Nephron (organoid): ENCODE data around the gene PROC.
A peak's percentile ranks its signal among the peaks of the same experiment; 100 is the strongest.

ENCODE experiments used
- H3K27ac Mint-ChIP-seq, 3 experiments: 2 replicates each; pipeline ENCODE4 v1.8.0; 2020; ENCODE audit warnings: mixed read lengths in 3 of 3, mild to moderate bottlenecking in 2 of 3, moderate library complexity in 1 of 3
- H3K27me3 Mint-ChIP-seq: 2 replicates; pipeline ENCODE4 v1.8.0; 2021; ENCODE audit warnings: low read depth, mild to moderate bottlenecking, moderate library complexity, mixed read lengths
- H3K36me3 Mint-ChIP-seq: 2 replicates; pipeline ENCODE4 v1.8.0; 2020; ENCODE audit warnings: low read depth, mixed read lengths
- H3K4me1 Mint-ChIP-seq: 2 replicates; pipeline ENCODE4 v1.8.0; 2020; ENCODE audit warnings: mixed read lengths
- H3K4me3 Mint-ChIP-seq, 3 experiments: 2 replicates each; pipeline ENCODE4 v1.8.0; 2020; ENCODE audit warnings: mild to moderate bottlenecking in 3 of 3, mixed read lengths in 3 of 3, moderate library complexity in 2 of 3
- H3K9me3 Mint-ChIP-seq: 2 replicates; pipeline ENCODE4 v1.8.0; 2020; ENCODE audit warnings: mixed read lengths
- CTCF ChIP-seq, 3 experiments: fragments of 200-600 bp; sonication (generic); IDR thresholded peaks; one replicate each; pipeline ENCODE4 v1.5.0; 2021; ENCODE audit warnings: antibody characterized with exemption in 3 of 3; ENCODE audit not compliant: unreplicated experiment in 3 of 3

PROC gene

GRCh38 chr2:127463155-127463991 is 45.1 kb downstream of the PROC start:
- no peaks in the 10 kb centered on the region for H3K9me3 Mint-ChIP-seq
- no peak overlapping the region for H3K4me3 Mint-ChIP-seq
- H3K27ac Mint-ChIP-seq = peak overlapping the region; percentile 25 to 74 (median 64)
- peaks cover 14% of the 10 kb centered on the region for H3K36me3 Mint-ChIP-seq
- TF ChIP-seq CTCF (IDR thresholded peaks at IDR 0.05; ENCODE audit: unreplicated experiment in 3 of 3) = no peak
- no peaks in the 10 kb centered on the region for H3K27me3 Mint-ChIP-seq
- H3K4me1 Mint-ChIP-seq = peaks cover 37% of the 10 kb centered on the region

- TF ChIP-seq CTCF (IDR thresholded peaks at IDR 0.05; ENCODE audit: unreplicated experiment in 3 of 3) = no peak
- H3K27me3 Mint-ChIP-seq = no peaks in the 10 kb centered on the region
- H3K9me3 Mint-ChIP-seq = no peaks in the 10 kb centered on the region
- peaks cover 22% of the 10 kb centered on the region for H3K36me3 Mint-ChIP-seq
- peak overlapping the region; percentile 73 to 85 (median 84) for H3K27ac Mint-ChIP-seq
- H3K4me1 Mint-ChIP-seq = peaks cover 37% of the 10 kb centered on the region
- H3K4me3 Mint-ChIP-seq = no peak overlapping the region
These were observed 46.4 kb downstream of the PROC start for GRCh38 chr2:127464470-127465257.

- no peaks in the 10 kb centered on the region for H3K27me3 Mint-ChIP-seq
- H3K9me3 Mint-ChIP-seq = no peaks in the 10 kb centered on the region
- H3K27ac Mint-ChIP-seq = peak overlapping the region; percentile 40 to 84 (median 78)
- peaks cover 22% of the 10 kb centered on the region for H3K36me3 Mint-ChIP-seq
- H3K4me3 Mint-ChIP-seq = no peak overlapping the region
- TF ChIP-seq CTCF (IDR thresholded peaks at IDR 0.05; ENCODE audit: unreplicated experiment in 3 of 3) = no peak
- H3K4me1 Mint-ChIP-seq = peaks cover 37% of the 10 kb centered on the region
These were observed 47.0 kb downstream of the PROC start for GRCh38 chr2:127465258-127465657.

- TF ChIP-seq CTCF (IDR thresholded peaks at IDR 0.05; ENCODE audit: unreplicated experiment in 3 of 3) = no peak
- no peak overlapping the region for H3K27ac Mint-ChIP-seq
- no peak overlapping the region for H3K4me3 Mint-ChIP-seq
These were observed 50.8 kb downstream of the PROC start for GRCh38 chr2:127469051-127469450.

DNA sequence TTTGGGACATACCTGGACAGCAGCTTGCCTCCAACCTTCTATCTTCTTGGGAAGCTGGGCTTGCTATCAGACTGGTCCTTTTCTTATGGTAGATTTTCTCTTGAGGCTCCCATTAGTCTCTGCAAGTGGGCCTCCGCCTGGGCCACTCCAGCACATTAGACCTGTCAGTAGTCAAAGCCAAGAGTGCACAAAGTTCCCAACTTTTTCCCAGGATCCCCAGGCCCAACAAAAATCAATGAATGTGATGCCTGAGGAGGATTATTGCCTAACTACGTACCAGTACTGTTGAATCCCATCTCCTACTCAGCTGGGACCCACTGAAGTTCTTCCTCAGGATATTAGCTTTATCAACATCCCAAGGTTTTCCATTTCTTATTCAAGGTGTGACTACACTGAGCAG is 51.7 kb downstream of the PROC start:
- H3K27ac Mint-ChIP-seq = no peak overlapping the region
- H3K27me3 Mint-ChIP-seq = no peaks in the 10 kb centered on the region
- H3K4me3 Mint-ChIP-seq = no peak overlapping the region
- TF ChIP-seq CTCF (IDR thresholded peaks at IDR 0.05; ENCODE audit: unreplicated experiment in 3 of 3) = no peak
- peaks cover 23% of the 10 kb centered on the region for H3K36me3 Mint-ChIP-seq
- H3K4me1 Mint-ChIP-seq = peaks cover 10% of the 10 kb centered on the region
- H3K9me3 Mint-ChIP-seq = peaks cover 2% of the 10 kb centered on the region

More at GRCh38 chr2:127469051-127469450, 50.8 kb downstream of the PROC start:
- Mint-ChIP-seq H3K36me3 (peaks cover 22% of the 10 kb centered on the region), H3K27me3 (no peaks in the 10 kb centered on the region), H3K4me1 (peaks cover 17% of the 10 kb centered on the region), H3K9me3 (no peaks in the 10 kb centered on the region)
